ENCODE results near the gene PTPRD. TPM values are rescaled to one million over a fixed set of nuclear protein-coding genes. Genes with fewer than 3 reads are reported as not detected.

PTPRD gene
- total and polyA plus RNA-seq, 2 donors (not counting 1 experiment from before 2014, with no cell fraction given), result 0.35 to 4.8 TPM

DNA sequence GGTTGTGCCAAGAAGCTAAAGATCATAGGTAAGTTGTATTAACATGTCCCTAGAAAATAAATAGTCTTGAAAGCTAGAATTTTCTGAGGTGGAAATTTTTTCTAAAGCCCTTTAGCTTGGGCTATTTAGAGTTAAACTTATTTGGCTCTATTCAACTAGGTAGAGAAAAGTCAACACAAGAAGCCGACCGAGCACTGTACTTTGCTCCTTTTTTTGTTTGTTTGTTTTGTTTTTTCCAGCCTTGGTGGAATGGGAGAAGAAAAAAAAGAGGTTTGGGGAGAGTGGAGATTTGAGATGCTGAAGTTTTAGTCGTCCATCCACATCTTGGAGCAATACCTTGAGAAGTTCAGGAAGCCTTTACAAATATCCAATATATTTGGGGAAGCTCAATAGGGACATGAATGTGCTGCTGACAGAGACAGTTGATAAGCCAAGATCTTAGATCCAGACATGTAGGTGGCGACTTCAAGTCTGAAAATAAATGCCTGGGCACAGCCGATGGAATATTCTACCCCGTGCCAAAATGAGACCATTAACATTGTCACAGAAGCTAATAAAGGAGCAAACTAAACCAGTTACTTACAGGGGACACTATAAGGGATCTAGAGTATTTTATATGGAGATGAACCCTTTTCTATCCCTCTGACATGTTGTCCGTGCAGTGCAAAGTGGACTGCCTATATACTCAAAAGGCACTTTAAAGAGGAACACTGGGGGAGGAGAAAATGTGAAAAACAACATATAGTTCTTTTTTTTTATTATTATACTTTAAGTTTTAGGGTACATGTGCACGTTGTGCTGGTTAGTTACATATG is 466.1 kb downstream of the PTPRD start:
- Histone ChIP-seq H3K4me2 (ENCODE audit: extremely low read depth, insufficient read depth, low read length) (no peak overlapping the region), H3K4me3 (replicated peaks in 1 of 4; ENCODE audit: control extremely low read depth in 1 of 4, insufficient read depth in 1 of 4, low read depth in 3 of 4, low read length in 4 of 4) (no peak overlapping the region), H3K79me2 (ENCODE audit: control insufficient read depth, insufficient read depth, low read length) (no peaks in the 10 kb centered on the region), H3K9me3 (ENCODE audit: control insufficient read depth, insufficient read depth, low read depth, low read length) (no peaks in the 10 kb centered on the region), H3K36me3 (ENCODE audit: control insufficient read depth, insufficient read depth, low read length) (no peaks in the 10 kb centered on the region), H3K9ac (ENCODE audit: insufficient read depth, low read length) (no peak overlapping the region), H3K27me3 (ENCODE audit: control insufficient read depth, insufficient read depth, low read length) (no peaks in the 10 kb centered on the region), H2AFZ (ENCODE audit: low read length) (no peak overlapping the region), H4K20me1 (ENCODE audit: control insufficient read depth, extremely low read depth, insufficient read depth, low read length) (no peaks in the 10 kb centered on the region), H3K4me1 (ENCODE audit: control insufficient read depth, extremely low read depth, insufficient read depth, low read length) (no peaks in the 10 kb centered on the region), H3K27ac (ENCODE audit: insufficient read depth, low read length) (no peak overlapping the region)
- DNase-seq (ENCODE audit: low read depth in 2 of 2), result no peak
- TF ChIP-seq EZH2 (IDR thresholded peaks at IDR 0.05; ENCODE audit: low read length, missing control alignments), result no peak
- TF ChIP-seq, protein P1, sequence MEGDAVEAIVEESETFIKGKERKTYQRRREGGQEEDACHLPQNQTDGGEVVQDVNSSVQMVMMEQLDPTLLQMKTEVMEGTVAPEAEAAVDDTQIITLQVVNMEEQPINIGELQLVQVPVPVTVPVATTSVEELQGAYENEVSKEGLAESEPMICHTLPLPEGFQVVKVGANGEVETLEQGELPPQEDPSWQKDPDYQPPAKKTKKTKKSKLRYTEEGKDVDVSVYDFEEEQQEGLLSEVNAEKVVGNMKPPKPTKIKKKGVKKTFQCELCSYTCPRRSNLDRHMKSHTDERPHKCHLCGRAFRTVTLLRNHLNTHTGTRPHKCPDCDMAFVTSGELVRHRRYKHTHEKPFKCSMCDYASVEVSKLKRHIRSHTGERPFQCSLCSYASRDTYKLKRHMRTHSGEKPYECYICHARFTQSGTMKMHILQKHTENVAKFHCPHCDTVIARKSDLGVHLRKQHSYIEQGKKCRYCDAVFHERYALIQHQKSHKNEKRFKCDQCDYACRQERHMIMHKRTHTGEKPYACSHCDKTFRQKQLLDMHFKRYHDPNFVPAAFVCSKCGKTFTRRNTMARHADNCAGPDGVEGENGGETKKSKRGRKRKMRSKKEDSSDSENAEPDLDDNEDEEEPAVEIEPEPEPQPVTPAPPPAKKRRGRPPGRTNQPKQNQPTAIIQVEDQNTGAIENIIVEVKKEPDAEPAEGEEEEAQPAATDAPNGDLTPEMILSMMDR (conservative IDR thresholded peaks at IDR 0.05 in 1 of 2, IDR thresholded peaks at IDR 0.05 in 1 of 2; ENCODE audit: low read depth in 1 of 2, low read length in 2 of 2), result no peak

DNA sequence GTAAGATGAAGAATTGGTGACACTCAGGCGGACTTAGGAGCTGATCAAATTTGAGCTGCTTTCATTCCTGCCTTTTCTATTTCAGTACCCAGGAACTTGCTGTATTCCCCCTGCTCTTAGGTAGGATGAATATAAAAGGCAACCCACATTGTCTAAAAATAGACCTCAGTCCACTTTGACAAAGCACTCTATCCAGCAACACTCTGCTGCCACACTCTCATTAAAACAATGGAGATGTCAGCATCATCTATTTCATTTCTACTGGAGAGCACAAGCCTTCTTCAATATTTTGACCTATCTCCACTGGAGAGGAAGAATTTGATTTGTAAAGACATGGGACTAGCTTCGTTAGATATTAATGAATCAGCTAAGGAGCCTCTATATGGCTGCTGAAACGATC is 468.4 kb downstream of the PTPRD start:
- Histone ChIP-seq H3K36me3 (ENCODE audit: control insufficient read depth, insufficient read depth, low read length) (no peaks in the 10 kb centered on the region), H2AFZ (ENCODE audit: low read length) (no peak overlapping the region), H3K9ac (ENCODE audit: insufficient read depth, low read length) (no peak overlapping the region), H4K20me1 (ENCODE audit: control insufficient read depth, extremely low read depth, insufficient read depth, low read length) (no peaks in the 10 kb centered on the region), H3K27me3 (ENCODE audit: control insufficient read depth, insufficient read depth, low read length) (no peaks in the 10 kb centered on the region), H3K4me1 (ENCODE audit: control insufficient read depth, extremely low read depth, insufficient read depth, low read length) (no peaks in the 10 kb centered on the region), H3K9me3 (ENCODE audit: control insufficient read depth, insufficient read depth, low read depth, low read length) (no peaks in the 10 kb centered on the region), H3K79me2 (ENCODE audit: control insufficient read depth, insufficient read depth, low read length) (no peaks in the 10 kb centered on the region), H3K4me3 (replicated peaks in 1 of 4; ENCODE audit: control extremely low read depth in 1 of 4, insufficient read depth in 1 of 4, low read depth in 3 of 4, low read length in 4 of 4) (no peak overlapping the region), H3K4me2 (ENCODE audit: extremely low read depth, insufficient read depth, low read length) (no peak overlapping the region), H3K27ac (ENCODE audit: insufficient read depth, low read length) (no peak overlapping the region)
- DNase-seq (ENCODE audit: low read depth in 2 of 2), result no peak
- no peak for TF ChIP-seq EZH2 (IDR thresholded peaks at IDR 0.05; ENCODE audit: low read length, missing control alignments)
- TF ChIP-seq, protein P1 (conservative IDR thresholded peaks at IDR 0.05 in 1 of 2, IDR thresholded peaks at IDR 0.05 in 1 of 2; ENCODE audit: low read depth in 1 of 2, low read length in 2 of 2), result no peak

DNA sequence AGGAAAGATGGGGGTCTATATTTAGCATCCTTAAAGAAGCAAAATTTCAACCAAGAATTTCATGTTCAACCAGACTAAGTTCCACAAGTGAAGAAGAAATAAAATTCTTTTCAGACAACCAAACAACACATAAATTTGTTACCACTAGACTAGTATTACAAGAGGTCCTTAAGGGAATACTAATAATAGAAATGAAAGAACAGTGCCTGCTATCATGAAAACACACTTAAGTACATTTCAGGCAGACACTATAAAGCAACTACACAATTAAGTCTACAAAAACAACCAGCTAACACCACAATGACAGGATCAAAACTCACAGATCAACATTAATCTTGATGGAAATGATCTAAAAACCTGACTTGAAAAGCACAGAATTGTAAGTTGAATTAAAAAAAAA is 477.2 kb downstream of the PTPRD start:
- Histone ChIP-seq H3K9ac (ENCODE audit: insufficient read depth, low read length) (no peak overlapping the region), H3K9me3 (ENCODE audit: control insufficient read depth, insufficient read depth, low read depth, low read length) (no peaks in the 10 kb centered on the region), H3K36me3 (ENCODE audit: control insufficient read depth, insufficient read depth, low read length) (no peaks in the 10 kb centered on the region), H3K27ac (ENCODE audit: insufficient read depth, low read length) (no peak overlapping the region), H3K4me2 (ENCODE audit: extremely low read depth, insufficient read depth, low read length) (no peak overlapping the region), H3K27me3 (ENCODE audit: control insufficient read depth, insufficient read depth, low read length) (no peaks in the 10 kb centered on the region), H3K4me3 (replicated peaks in 1 of 4; ENCODE audit: control extremely low read depth in 1 of 4, insufficient read depth in 1 of 4, low read depth in 3 of 4, low read length in 4 of 4) (no peak overlapping the region), H4K20me1 (ENCODE audit: control insufficient read depth, extremely low read depth, insufficient read depth, low read length) (no peaks in the 10 kb centered on the region), H3K79me2 (ENCODE audit: control insufficient read depth, insufficient read depth, low read length) (no peaks in the 10 kb centered on the region), H3K4me1 (ENCODE audit: control insufficient read depth, extremely low read depth, insufficient read depth, low read length) (no peaks in the 10 kb centered on the region), H2AFZ (ENCODE audit: low read length) (no peak overlapping the region)
- no peak for DNase-seq (ENCODE audit: low read depth in 2 of 2)
- TF ChIP-seq, protein P1 (conservative IDR thresholded peaks at IDR 0.05 in 1 of 2, IDR thresholded peaks at IDR 0.05 in 1 of 2; ENCODE audit: low read depth in 1 of 2, low read length in 2 of 2), result no peak
- no peak for TF ChIP-seq EZH2 (IDR thresholded peaks at IDR 0.05; ENCODE audit: low read length, missing control alignments)

All from fibroblast of lung (primary cell).